GM18502 (cell line): ENCODE data around the gene JAML.

Experiments used
- ATAC-seq: cut with Tn5 transposase; IDR thresholded peaks from one replicate; pipeline ENCODE4 v1.9.1; 2021; ENCODE audit warnings: mild to moderate bottlenecking; ENCODE audit not compliant: unreplicated experiment, poor library complexity

Gene JAML

DNA sequence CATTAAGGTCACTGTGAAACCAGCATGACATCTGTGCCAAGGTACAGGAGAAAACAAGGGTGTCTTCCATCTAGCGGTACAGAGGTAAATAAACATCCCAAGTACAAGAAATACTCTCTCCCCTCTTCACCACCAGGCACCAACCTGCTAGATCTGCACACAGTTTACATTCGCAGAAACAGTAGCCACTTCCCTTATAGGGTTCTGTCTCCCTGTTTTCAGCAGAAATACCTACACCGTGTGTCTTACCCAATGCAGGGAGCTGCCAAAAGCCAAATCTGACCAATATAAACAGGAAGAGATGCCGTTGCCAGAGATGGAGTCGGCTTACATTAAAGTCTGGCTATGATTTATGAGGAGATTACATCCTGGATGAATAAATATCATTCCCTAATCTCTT is 73.4 kb downstream of the JAML start:
- no peak for ATAC-seq

- no peak for ATAC-seq
Measured at GRCh38 chr11:118149493-118149892, 75.3 kb downstream of the JAML start.

DNA sequence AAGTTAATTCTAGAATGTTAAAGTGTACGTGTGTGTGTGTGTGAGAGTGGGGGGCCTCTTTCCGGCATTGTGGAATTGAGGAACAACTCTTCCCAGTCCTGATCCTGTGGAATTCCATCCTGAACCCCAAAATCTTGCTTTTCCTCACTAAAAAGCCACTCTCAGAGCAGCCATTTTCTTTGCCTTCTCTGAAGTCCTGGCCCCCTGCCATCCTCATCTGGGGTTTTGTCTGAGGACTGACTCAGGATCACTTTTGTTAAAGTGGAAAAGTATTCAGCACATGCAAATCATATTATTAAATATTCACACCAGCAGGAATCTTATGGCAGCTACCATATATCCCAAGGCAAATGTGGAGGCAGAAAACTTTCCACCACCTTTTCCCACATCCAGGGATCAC is 76.0 kb downstream of the JAML start:
- ATAC-seq, result no peak

DNA sequence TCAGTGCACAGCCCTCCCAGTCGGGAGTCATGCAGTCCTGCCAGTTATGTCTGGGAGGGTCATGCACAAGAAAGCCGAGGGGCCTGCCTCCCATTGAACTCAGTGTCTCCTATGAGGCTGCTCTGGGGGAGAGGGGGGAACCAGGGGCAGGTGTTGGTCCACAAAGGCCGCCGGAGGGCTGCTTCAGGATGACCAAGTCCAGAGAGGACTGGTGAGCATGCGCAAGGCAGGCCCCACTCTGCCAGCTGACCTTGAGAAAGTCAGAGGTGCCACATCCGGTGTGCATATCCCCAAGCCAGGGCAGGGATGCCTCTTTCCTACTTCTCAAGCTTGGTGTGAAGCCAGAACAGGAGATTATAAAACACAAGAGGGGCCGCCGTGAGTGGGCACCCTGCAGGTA is 76.6 kb downstream of the JAML start:
- no peak for ATAC-seq

DNA sequence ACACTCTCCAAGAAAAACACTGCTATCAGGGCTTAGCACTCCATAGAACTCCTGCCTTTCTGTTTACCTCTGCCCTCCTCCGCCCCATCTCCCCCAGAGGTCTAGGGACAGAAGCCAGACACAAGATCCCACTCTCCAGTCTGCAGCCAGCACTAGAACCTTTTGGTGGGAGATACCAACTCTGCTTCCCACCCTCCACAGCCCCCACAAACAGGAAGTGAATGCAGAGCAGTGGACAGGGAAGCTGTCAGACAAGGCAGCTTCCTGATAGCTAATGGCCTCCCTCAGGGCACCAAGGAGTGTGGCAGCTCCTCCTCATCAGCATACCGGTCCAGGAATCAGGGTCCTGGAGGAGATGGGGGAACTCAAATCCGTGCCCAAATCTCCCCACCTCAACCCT is 77.3 kb downstream of the JAML start:
- no peak for ATAC-seq

- no peak for ATAC-seq
Measured at GRCh38 chr11:118146554-118146953, 78.3 kb downstream of the JAML start.

DNA sequence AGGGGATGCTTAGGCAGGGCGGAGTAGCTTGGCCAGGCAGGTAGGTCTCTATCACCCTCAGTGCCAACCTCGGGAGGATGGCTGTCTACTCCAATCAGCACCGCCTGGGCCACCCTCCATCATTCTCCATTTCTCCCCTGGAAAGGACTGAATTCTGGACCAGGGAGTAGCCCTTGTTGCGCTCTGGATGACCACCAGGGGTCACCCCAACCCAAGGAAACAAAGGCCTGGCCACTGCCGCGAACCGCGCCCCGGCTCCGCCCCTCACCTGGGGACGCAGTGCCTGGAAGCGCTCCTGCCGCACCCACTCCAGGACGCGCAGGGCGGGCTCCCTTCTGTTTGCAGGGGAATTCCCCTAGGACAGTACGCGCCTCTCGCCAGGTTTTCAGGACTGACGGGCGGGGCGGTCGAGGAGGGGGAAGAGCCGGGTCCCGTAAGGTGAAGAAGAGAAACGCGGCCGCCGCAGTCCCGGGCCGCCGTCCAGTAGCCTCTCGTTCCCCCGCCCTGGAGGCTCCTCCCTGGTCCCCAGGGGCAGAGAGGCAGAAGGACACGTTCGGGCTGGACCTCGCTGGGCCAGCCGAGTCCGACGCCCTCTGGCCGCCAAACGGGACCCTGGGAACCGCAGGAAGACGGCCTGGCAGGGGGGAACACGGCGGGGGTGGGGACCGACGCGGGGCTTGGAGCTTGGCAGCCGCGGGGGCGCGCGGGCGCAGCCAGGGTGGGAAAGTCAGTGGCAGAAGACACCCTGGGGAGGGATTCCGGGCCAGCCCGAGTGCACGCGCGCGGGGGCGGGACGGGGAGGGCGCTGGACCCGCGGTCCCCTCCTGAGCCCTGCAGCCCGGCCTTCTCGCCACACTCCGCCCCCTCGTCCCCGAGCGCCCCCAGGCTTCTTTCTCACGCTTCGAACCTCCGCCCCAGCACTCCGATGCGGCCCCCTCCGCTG is 79.3 kb downstream of the JAML start:
- ATAC-seq, result peak; percentile 82

DNA sequence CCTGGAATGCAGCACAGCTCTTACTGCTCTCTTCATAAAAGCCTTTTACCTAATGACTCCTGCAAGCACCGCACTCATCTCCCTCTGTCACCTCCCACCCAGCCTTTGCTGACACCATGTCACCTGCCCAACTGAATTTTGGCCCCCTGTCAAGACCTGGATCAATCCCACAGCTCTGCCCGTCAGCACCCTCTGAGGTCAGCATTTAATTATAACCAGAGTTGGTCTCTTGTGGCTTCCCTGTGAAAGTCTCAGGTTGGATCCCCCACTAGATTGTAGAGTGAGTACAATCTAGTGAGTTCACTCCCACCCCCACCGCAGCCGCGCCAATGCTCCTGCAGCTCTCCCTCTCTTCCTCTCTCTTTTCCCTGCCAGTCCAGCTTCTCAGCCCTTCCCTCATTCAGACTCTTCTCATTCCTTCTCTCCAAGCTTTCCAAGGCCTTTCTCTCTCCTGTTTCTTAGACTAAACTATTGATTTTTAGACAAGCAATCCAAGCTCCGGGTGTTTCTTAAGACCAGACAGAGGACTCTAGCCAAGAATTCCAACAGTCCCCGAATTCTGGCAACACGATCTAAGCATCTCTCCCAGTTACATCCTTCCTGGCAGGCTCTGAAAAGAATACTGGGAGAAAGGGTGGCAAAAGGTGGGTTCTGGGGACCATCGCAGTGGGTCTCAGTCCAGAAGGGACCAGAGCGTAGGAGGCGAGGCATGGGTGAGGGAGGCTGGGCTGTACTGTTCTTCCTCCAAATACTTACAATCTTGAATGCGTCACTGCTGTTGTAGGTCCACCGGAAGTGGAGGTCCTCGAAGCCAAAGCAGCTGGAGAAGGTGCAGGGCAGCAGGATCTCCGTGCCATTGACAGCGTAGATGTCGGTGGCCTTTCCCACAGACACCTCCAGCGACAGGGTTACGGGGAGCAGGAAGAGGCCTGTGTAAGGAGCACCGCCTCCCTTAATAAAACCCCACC is 80.2 kb downstream of the JAML start:
- ATAC-seq, result no peak
